Activated CD8-positive, alpha-beta T cell treated with anti-CD3 and anti-CD28 coated beads for 36 hours (primary cell): ENCODE results near the gene EXOC8. TPM values are rescaled to one million over a fixed set of nuclear protein-coding genes. Genes with fewer than 3 reads are reported as not detected.

ENCODE experiments used
- ATAC-seq: fragments of 200-7000 bp; cut with Tn5 transposase; one replicate; pipeline ENCODE4 v1.10.0; 2021; ENCODE audit warnings: mild to moderate bottlenecking, moderate library complexity
- CTCF ChIA-PET: fragments of 350-600 bp; sonication (Branson Sonifier 250); formaldehyde crosslinking; loops from one replicate; lab custom pipeline; 2021; ENCODE audit warnings: antibody characterized with exemption; lab: Charles Lee
- POLR2A ChIA-PET: fragments of 350-600 bp; sonication (Branson Sonifier 250); formaldehyde crosslinking; loops from one replicate; lab custom pipeline; 2021; ENCODE audit warnings: antibody characterized with exemption; lab: Charles Lee
- DNase-seq: peaks from one replicate; pipeline ENCODE4 v3.0.0-alpha.2; 2020
- H3K27ac Mint-ChIP-seq: one replicate; pipeline ENCODE4 v1.8.0; 2021; ENCODE audit warnings: mild to moderate bottlenecking, mixed read lengths
- H3K27me3 Mint-ChIP-seq: one replicate; pipeline ENCODE4 v1.8.0; 2021; ENCODE audit warnings: mixed read lengths
- H3K36me3 Mint-ChIP-seq: one replicate; pipeline ENCODE4 v1.8.0; 2021; ENCODE audit warnings: low read depth, mixed read lengths
- H3K4me1 Mint-ChIP-seq: one replicate; pipeline ENCODE4 v1.8.0; 2021; ENCODE audit warnings: low read depth, mixed read lengths
- H3K4me3 Mint-ChIP-seq: one replicate; pipeline ENCODE4 v1.8.0; 2021; ENCODE audit warnings: mild to moderate bottlenecking, moderate library complexity, mixed read lengths
- H3K9me3 Mint-ChIP-seq: one replicate; pipeline ENCODE4 v1.8.0; 2021; ENCODE audit warnings: mixed read lengths
- CTCF ChIP-seq: fragments of 200-600 bp; IDR thresholded peaks from one replicate; pipeline ENCODE4 v1.8.0; 2022; ENCODE audit warnings: antibody characterized with exemption, mild to moderate bottlenecking
- intact Hi-C: fragments of 100-400 bp; cut with micrococcal nuclease; formaldehyde crosslinking; loops from one replicate; pipeline ENCODE4 v1.10.0; 2022
- total RNA-seq, 2 experiments: library from RNA; stranded (reverse); gene quantifications; one replicate each; pipeline ENCODE4 v1.2.3, GENCODE V29; 2021

EXOC8 gene
- total RNA-seq, 2 experiments from 2014 or later: 12.8 to 13.7 TPM

- ChIA-PET CTCF (no interaction called here), POLR2A (no interaction called here)
- peak; percentile 11 for TF ChIP-seq CTCF
Observed at GRCh38 chr1:231322880-231323530, 14.6 kb downstream of the EXOC8 start.

GRCh38 chr1:231319080-231319479 lies 18.6 kb downstream of the EXOC8 start:
- CTCF ChIA-PET: no interaction called here

More at GRCh38 chr1:231322880-231323530, 14.6 kb downstream of the EXOC8 start:
- H3K36me3 Mint-ChIP-seq: no peaks in the 10 kb centered on the region
- no peaks in the 10 kb centered on the region for H3K27me3 Mint-ChIP-seq
- H3K4me1 Mint-ChIP-seq: no peaks in the 10 kb centered on the region
- intact Hi-C loops: no loop called here
- H3K27ac Mint-ChIP-seq: no peak overlapping the region
- ATAC-seq (no peak), DNase-seq (no peak)
- H3K4me3 Mint-ChIP-seq: no peak overlapping the region
- H3K9me3 Mint-ChIP-seq: no peaks in the 10 kb centered on the region

GRCh38 chr1:231318568-231318967 lies 19.1 kb downstream of the EXOC8 start:
- POLR2A ChIA-PET: interaction anchor here (1.1 kb wide), 1 partner anchor 10 kb away, joined by 3 read pairs; no protein-coding TSS in a partner anchor
- H3K9me3 Mint-ChIP-seq: no peaks in the 10 kb centered on the region

More at GRCh38 chr1:231319080-231319479, 18.6 kb downstream of the EXOC8 start:
- no peaks in the 10 kb centered on the region for H3K4me1 Mint-ChIP-seq
- POLR2A ChIA-PET: interaction anchor here (1.1 kb wide), 1 partner anchor 11 kb away, joined by 3 read pairs; no protein-coding TSS in a partner anchor
- H3K27ac Mint-ChIP-seq: no peak overlapping the region
- intact Hi-C loops: no loop called here
- no peak overlapping the region for H3K4me3 Mint-ChIP-seq
- H3K27me3 Mint-ChIP-seq: no peaks in the 10 kb centered on the region
- no peak for DNase-seq
- no peak for ATAC-seq
- H3K36me3 Mint-ChIP-seq: no peaks in the 10 kb centered on the region
- TF ChIP-seq CTCF: no peak
- H3K9me3 Mint-ChIP-seq: no peaks in the 10 kb centered on the region

GRCh38 chr1:231318015-231318355 lies 19.7 kb downstream of the EXOC8 start:
- no peak overlapping the region for H3K4me3 Mint-ChIP-seq
- no peaks in the 10 kb centered on the region for H3K27me3 Mint-ChIP-seq
- H3K27ac Mint-ChIP-seq: no peak overlapping the region
- no peaks in the 10 kb centered on the region for H3K36me3 Mint-ChIP-seq
- DNase-seq: no peak
- no peak for ATAC-seq
- ChIA-PET CTCF (interaction anchor here (0.7 to 1.2 kb wide), 2 partner anchors 13 to 285 kb away, joined by 3 to 5 read pairs; no protein-coding TSS in a partner anchor), POLR2A (interaction anchor here (1.1 kb wide), 1 partner anchor 10 kb away, joined by 3 read pairs; no protein-coding TSS in a partner anchor)
- intact Hi-C loops: no loop called here
- H3K9me3 Mint-ChIP-seq: no peaks in the 10 kb centered on the region
- no peaks in the 10 kb centered on the region for H3K4me1 Mint-ChIP-seq
- no peak for TF ChIP-seq CTCF

More at GRCh38 chr1:231318568-231318967, 19.1 kb downstream of the EXOC8 start:
- H3K27me3 Mint-ChIP-seq: no peaks in the 10 kb centered on the region
- ATAC-seq: no peak
- intact Hi-C loops: no loop called here
- TF ChIP-seq CTCF: no peak
- no peak for DNase-seq
- no peak overlapping the region for H3K4me3 Mint-ChIP-seq
- no peak overlapping the region for H3K27ac Mint-ChIP-seq
- CTCF ChIA-PET: interaction anchor here (0.7 kb wide), 1 partner anchor 14 kb away, joined by 3 read pairs; no protein-coding TSS in a partner anchor
- no peaks in the 10 kb centered on the region for H3K36me3 Mint-ChIP-seq
- no peaks in the 10 kb centered on the region for H3K4me1 Mint-ChIP-seq

- H3K4me1 Mint-ChIP-seq: no peaks in the 10 kb centered on the region
- H3K4me3 Mint-ChIP-seq: no peak overlapping the region
- DNase-seq (peak; percentile 7), ATAC-seq (no peak)
- no peaks in the 10 kb centered on the region for H3K27me3 Mint-ChIP-seq
- no peak for TF ChIP-seq CTCF
- no peaks in the 10 kb centered on the region for H3K36me3 Mint-ChIP-seq
- H3K27ac Mint-ChIP-seq: no peak overlapping the region
- ChIA-PET CTCF (interaction anchor here (1.2 to 2.6 kb wide), 4 partner anchors 12 to 286 kb away, joined by 3 to 26 read pairs (median 4); no protein-coding TSS in a partner anchor), POLR2A (no interaction called here)
- H3K9me3 Mint-ChIP-seq: no peaks in the 10 kb centered on the region
- intact Hi-C loops: no loop called here
Observed at GRCh38 chr1:231317306-231318014, 20.2 kb downstream of the EXOC8 start.
